ENCODE results near the gene KRT72.

GRCh38 chr12:52641468-52641867 lies 40.2 kb upstream of the KRT72 start:
- TF ChIP-seq MAX (IDR thresholded peaks at IDR 0.05): no peak
- TF ChIP-seq REST (IDR thresholded peaks at IDR 0.05; ENCODE audit: low read depth): no peak
- no peak for TF ChIP-seq TEAD4 (IDR thresholded peaks at IDR 0.05)
- no peak for TF ChIP-seq ZBTB7A (IDR thresholded peaks at IDR 0.05; ENCODE audit: low read depth)
- TF ChIP-seq NFIC (IDR thresholded peaks at IDR 0.05): no peak
- TF ChIP-seq CEBPB (IDR thresholded peaks at IDR 0.05): no peak
- TF ChIP-seq EP300 (IDR thresholded peaks at IDR 0.05; ENCODE audit: borderline replicate concordance): no peak
- TF ChIP-seq USF1 (IDR thresholded peaks at IDR 0.05): no peak
- no peak for TF ChIP-seq CREB1 (IDR thresholded peaks at IDR 0.05; ENCODE audit: low read depth)
- TF ChIP-seq RAD21 (IDR thresholded peaks at IDR 0.05; ENCODE audit: low read depth): no peak
- TF ChIP-seq EGR1 (IDR thresholded peaks at IDR 0.05): no peak
- no peak for TF ChIP-seq YY1 (IDR thresholded peaks at IDR 0.05; ENCODE audit: low read depth)
- TF ChIP-seq FOXM1 (IDR thresholded peaks at IDR 0.05; ENCODE audit: borderline replicate concordance, low read depth): no peak
- no peak for TF ChIP-seq TCF12 (IDR thresholded peaks at IDR 0.05; ENCODE audit: low read depth)
